WTC11 (cell line): ENCODE results near the gene BICD1. TPM values are rescaled to one million over a fixed set of nuclear protein-coding genes. Genes with fewer than 3 reads are reported as not detected.
A peak's percentile ranks its signal among the peaks of the same experiment; 100 is the strongest.

Experiments used
- ATAC-seq: fragments of 200-7000 bp; cut with Tn5 transposase; 2 replicates; pipeline ENCODE4 v1.10.0; 2021; ENCODE audit warnings: mild to moderate bottlenecking, moderate library complexity
- CTCF ChIA-PET: fragments of 300-600 bp; sonication (Branson Sonifier 250); formaldehyde crosslinking; loops from one replicate; lab custom pipeline; 2021; ENCODE audit warnings: antibody characterized with exemption; lab: Charles Lee
- POLR2A ChIA-PET: fragments of 350-600 bp; sonication (Branson Sonifier 250); formaldehyde crosslinking; loops from one replicate; lab custom pipeline; 2021; ENCODE audit warnings: antibody characterized with exemption; lab: Charles Lee
- DNase-seq: peaks from one replicate; pipeline ENCODE4 v3.0.0; 2021; ENCODE audit warnings: low spot score
- H3K27ac Mint-ChIP-seq: 2 replicates; pipeline ENCODE4 v1.8.0; 2021; ENCODE audit warnings: mixed read lengths
- H3K27me3 Mint-ChIP-seq: 2 replicates; pipeline ENCODE4 v1.8.0; 2021; ENCODE audit warnings: low read depth, mild to moderate bottlenecking, moderate library complexity, mixed read lengths
- H3K36me3 Mint-ChIP-seq: 2 replicates; pipeline ENCODE4 v1.8.0; 2021; ENCODE audit warnings: mixed read lengths
- H3K4me1 Mint-ChIP-seq: 2 replicates; pipeline ENCODE4 v1.8.0; 2022; ENCODE audit warnings: mixed read lengths
- H3K4me3 Mint-ChIP-seq: 2 replicates; pipeline ENCODE4 v1.8.0; 2021; ENCODE audit warnings: mild to moderate bottlenecking, moderate library complexity, mixed read lengths
- H3K9me3 Mint-ChIP-seq: 2 replicates; pipeline ENCODE4 v1.8.0; 2021; ENCODE audit warnings: mixed read lengths
- CBFB ChIP-seq: sonication (generic); formaldehyde crosslinking; IDR thresholded peaks from 2 replicates; pipeline ENCODE4 v1.8.1; 2022; ENCODE audit warnings: mild to moderate bottlenecking, low read depth, missing genetic modification reagents
- E2F1 ChIP-seq: sonication (generic); formaldehyde crosslinking; IDR thresholded peaks from 2 replicates; pipeline ENCODE4 v1.8.0; 2022; ENCODE audit warnings: mild to moderate bottlenecking, missing genetic modification reagents
- FOXK1 ChIP-seq: sonication (generic); formaldehyde crosslinking; IDR thresholded peaks from 2 replicates; pipeline ENCODE4 v1.8.0; 2022; ENCODE audit warnings: mild to moderate bottlenecking, moderate library complexity, missing genetic modification reagents
- IRF2 ChIP-seq: sonication (generic); formaldehyde crosslinking; IDR thresholded peaks from 2 replicates; pipeline ENCODE4 v1.8.0; 2022; ENCODE audit warnings: low read depth, missing genetic modification reagents, borderline replicate concordance
- JAZF1 ChIP-seq: fragments of 250-450 bp; sonication (Bioruptor Pico); IDR thresholded peaks from 2 replicates; pipeline ENCODE4 v1.9.0; 2021; ENCODE audit warnings: moderate library complexity, mild to moderate bottlenecking, inconsistent platforms
- MXD4 ChIP-seq: fragments of 250-450 bp; sonication (Bioruptor Pico); IDR thresholded peaks from 2 replicates; pipeline ENCODE4 v1.8.0; 2021; ENCODE audit warnings: mild to moderate bottlenecking, moderate library complexity, borderline replicate concordance
- NR1H2 ChIP-seq: sonication (generic); formaldehyde crosslinking; IDR thresholded peaks from 2 replicates; pipeline ENCODE4 v1.9.0; 2021; ENCODE audit warnings: mild to moderate bottlenecking, moderate library complexity, missing genetic modification reagents
- PRRX2 ChIP-seq: fragments of 250-450 bp; sonication (Bioruptor Pico); IDR thresholded peaks from 2 replicates; pipeline ENCODE4 v1.8.0; 2021; ENCODE audit warnings: mild to moderate bottlenecking
- TCF7 ChIP-seq: sonication (generic); formaldehyde crosslinking; IDR thresholded peaks from 2 replicates; pipeline ENCODE4 v1.8.0; 2022; ENCODE audit warnings: mild to moderate bottlenecking, low read depth, missing genetic modification reagents, moderate library complexity
- USF1 ChIP-seq: sonication (generic); formaldehyde crosslinking; IDR thresholded peaks from 2 replicates; pipeline ENCODE4 v1.8.0; 2022; ENCODE audit warnings: mild to moderate bottlenecking, missing genetic modification reagents
- ZNF219 ChIP-seq: sonication (generic); formaldehyde crosslinking; IDR thresholded peaks from 2 replicates; pipeline ENCODE4 v1.8.0; 2023; ENCODE audit warnings: missing genetic modification reagents, mild to moderate bottlenecking, borderline replicate concordance
- ZNF396 ChIP-seq: fragments of 250-450 bp; sonication (Bioruptor Pico); IDR thresholded peaks from 2 replicates; pipeline ENCODE4 v1.8.0; 2021; ENCODE audit warnings: mild to moderate bottlenecking, moderate library complexity, borderline replicate concordance
- ZNF423 ChIP-seq: fragments of 250-450 bp; sonication (Bioruptor Pico); IDR thresholded peaks from 2 replicates; pipeline ENCODE4 v2.1.2; 2022; ENCODE audit warnings: mild to moderate bottlenecking, moderate library complexity
- ZNF425 ChIP-seq: fragments of 250-450 bp; sonication (Bioruptor Pico); conservative IDR thresholded peaks from 2 replicates; pipeline ENCODE4 v1.9.0; 2021; ENCODE audit warnings: mild to moderate bottlenecking
- ZSCAN18 ChIP-seq: fragments of 250-450 bp; sonication (Bioruptor Pico); IDR thresholded peaks from 2 replicates; pipeline ENCODE4 v2.1.2; 2022; ENCODE audit warnings: mild to moderate bottlenecking, moderate library complexity
- total RNA-seq: library from RNA; stranded (reverse); gene quantifications from 3 replicates; pipeline ENCODE4 v1.2.3, GENCODE V29; 2021
- TF ChIP-seq, protein P1 (sequence below): fragments of 250-450 bp; sonication (Bioruptor Pico); IDR thresholded peaks from 2 replicates; pipeline ENCODE4 v1.9.0; 2021; ENCODE audit warnings: mild to moderate bottlenecking
- TF ChIP-seq, protein P2 (sequence below): fragments of 250-450 bp; sonication (Bioruptor Pico); IDR thresholded peaks from 2 replicates; pipeline ENCODE4 v1.9.0; 2021; ENCODE audit warnings: mild to moderate bottlenecking, borderline replicate concordance
- TF ChIP-seq, protein P3 (sequence below): sonication (generic); formaldehyde crosslinking; IDR thresholded peaks from 2 replicates; pipeline ENCODE4 v1.8.0; 2022; ENCODE audit warnings: missing genetic modification reagents
- TF ChIP-seq, protein P4 (sequence below): sonication (generic); formaldehyde crosslinking; IDR thresholded peaks from 2 replicates; pipeline ENCODE4 v1.8.1; 2023; ENCODE audit warnings: mild to moderate bottlenecking, missing genetic modification reagents

BICD1 gene
- total RNA-seq, 1 experiment from 2014 or later: 69.4 TPM

- TF ChIP-seq JAZF1 (no peak), TCF7 (CRISPR knock-in tag) (no peak), ZNF425 (CRISPR knock-in tag) (no peak), MXD4 (CRISPR knock-in tag) (no peak), NR1H2 (CRISPR knock-in tag) (no peak), ZNF423 (CRISPR knock-in tag) (no peak), FOXK1 (CRISPR knock-in tag) (no peak), ZNF396 (CRISPR knock-in tag) (no peak), IRF2 (no peak)
- TF ChIP-seq, protein P1, sequence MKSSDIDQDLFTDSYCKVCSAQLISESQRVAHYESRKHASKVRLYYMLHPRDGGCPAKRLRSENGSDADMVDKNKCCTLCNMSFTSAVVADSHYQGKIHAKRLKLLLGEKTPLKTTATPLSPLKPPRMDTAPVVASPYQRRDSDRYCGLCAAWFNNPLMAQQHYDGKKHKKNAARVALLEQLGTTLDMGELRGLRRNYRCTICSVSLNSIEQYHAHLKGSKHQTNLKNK (CRISPR knock-in tag): no peak
- TF ChIP-seq, protein P2, sequence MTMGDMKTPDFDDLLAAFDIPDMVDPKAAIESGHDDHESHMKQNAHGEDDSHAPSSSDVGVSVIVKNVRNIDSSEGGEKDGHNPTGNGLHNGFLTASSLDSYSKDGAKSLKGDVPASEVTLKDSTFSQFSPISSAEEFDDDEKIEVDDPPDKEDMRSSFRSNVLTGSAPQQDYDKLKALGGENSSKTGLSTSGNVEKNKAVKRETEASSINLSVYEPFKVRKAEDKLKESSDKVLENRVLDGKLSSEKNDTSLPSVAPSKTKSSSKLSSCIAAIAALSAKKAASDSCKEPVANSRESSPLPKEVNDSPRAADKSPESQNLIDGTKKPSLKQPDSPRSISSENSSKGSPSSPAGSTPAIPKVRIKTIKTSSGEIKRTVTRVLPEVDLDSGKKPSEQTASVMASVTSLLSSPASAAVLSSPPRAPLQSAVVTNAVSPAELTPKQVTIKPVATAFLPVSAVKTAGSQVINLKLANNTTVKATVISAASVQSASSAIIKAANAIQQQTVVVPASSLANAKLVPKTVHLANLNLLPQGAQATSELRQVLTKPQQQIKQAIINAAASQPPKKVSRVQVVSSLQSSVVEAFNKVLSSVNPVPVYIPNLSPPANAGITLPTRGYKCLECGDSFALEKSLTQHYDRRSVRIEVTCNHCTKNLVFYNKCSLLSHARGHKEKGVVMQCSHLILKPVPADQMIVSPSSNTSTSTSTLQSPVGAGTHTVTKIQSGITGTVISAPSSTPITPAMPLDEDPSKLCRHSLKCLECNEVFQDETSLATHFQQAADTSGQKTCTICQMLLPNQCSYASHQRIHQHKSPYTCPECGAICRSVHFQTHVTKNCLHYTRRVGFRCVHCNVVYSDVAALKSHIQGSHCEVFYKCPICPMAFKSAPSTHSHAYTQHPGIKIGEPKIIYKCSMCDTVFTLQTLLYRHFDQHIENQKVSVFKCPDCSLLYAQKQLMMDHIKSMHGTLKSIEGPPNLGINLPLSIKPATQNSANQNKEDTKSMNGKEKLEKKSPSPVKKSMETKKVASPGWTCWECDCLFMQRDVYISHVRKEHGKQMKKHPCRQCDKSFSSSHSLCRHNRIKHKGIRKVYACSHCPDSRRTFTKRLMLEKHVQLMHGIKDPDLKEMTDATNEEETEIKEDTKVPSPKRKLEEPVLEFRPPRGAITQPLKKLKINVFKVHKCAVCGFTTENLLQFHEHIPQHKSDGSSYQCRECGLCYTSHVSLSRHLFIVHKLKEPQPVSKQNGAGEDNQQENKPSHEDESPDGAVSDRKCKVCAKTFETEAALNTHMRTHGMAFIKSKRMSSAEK (CRISPR knock-in tag): no peak
- TF ChIP-seq, protein P3, sequence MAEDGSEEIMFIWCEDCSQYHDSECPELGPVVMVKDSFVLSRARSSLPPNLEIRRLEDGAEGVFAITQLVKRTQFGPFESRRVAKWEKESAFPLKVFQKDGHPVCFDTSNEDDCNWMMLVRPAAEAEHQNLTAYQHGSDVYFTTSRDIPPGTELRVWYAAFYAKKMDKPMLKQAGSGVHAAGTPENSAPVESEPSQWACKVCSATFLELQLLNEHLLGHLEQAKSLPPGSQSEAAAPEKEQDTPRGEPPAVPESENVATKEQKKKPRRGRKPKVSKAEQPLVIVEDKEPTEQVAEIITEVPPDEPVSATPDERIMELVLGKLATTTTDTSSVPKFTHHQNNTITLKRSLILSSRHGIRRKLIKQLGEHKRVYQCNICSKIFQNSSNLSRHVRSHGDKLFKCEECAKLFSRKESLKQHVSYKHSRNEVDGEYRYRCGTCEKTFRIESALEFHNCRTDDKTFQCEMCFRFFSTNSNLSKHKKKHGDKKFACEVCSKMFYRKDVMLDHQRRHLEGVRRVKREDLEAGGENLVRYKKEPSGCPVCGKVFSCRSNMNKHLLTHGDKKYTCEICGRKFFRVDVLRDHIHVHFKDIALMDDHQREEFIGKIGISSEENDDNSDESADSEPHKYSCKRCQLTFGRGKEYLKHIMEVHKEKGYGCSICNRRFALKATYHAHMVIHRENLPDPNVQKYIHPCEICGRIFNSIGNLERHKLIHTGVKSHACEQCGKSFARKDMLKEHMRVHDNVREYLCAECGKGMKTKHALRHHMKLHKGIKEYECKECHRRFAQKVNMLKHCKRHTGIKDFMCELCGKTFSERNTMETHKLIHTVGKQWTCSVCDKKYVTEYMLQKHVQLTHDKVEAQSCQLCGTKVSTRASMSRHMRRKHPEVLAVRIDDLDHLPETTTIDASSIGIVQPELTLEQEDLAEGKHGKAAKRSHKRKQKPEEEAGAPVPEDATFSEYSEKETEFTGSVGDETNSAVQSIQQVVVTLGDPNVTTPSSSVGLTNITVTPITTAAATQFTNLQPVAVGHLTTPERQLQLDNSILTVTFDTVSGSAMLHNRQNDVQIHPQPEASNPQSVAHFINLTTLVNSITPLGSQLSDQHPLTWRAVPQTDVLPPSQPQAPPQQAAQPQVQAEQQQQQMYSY (CRISPR knock-in tag): no peak
- TF ChIP-seq, all 79 proteins: peak for 0
- DNase-seq (no peak), ATAC-seq (no peak)
- Mint-ChIP-seq H3K27me3 (no peaks in the 10 kb centered on the region), H3K9me3 (peaks cover 19% of the 10 kb centered on the region), H3K4me1 (peaks cover 5% of the 10 kb centered on the region), H3K36me3 (peaks cover 25% of the 10 kb centered on the region), H3K27ac (no peak overlapping the region), H3K4me3 (no peak overlapping the region)
- POLR2A ChIA-PET: no interaction called here
- CTCF ChIA-PET: no interaction called here
Observed at GRCh38 chr12:32235251-32235650, 128.6 kb downstream of the BICD1 start.

DNA sequence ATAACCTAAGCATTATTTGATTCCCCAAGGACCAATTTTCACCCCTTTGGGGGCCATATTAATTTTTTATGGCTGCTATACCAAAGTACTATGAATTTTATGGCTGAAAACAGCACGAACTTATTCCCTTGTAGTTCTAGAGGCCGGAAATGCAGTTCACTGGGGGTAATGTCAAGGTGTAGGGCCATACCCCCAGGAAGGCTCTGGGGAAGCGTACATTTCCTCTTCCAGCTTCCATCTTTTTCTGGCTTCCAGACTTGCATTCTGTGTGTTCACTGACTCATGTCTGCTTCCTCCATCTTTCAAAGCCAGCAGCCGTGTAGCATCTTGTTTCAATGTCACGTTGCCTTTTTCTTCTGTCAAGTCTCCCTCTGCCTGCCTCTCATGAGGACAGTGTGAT, 133.5 kb downstream of the BICD1 start:
- CTCF ChIA-PET: no interaction called here
- Mint-ChIP-seq H3K27me3 (no peaks in the 10 kb centered on the region), H3K36me3 (peaks cover 28% of the 10 kb centered on the region), H3K27ac (peak overlapping the region; percentile 18), H3K4me1 (peaks cover 9% of the 10 kb centered on the region), H3K9me3 (peaks cover 19% of the 10 kb centered on the region), H3K4me3 (no peak overlapping the region)
- ATAC-seq (no peak), DNase-seq (no peak)
- TF ChIP-seq ZSCAN18 (no peak), CBFB (CRISPR knock-in tag) (no peak), USF1 (CRISPR knock-in tag) (no peak), ZNF219 (CRISPR knock-in tag) (no peak), E2F1 (CRISPR knock-in tag) (no peak), PRRX2 (CRISPR knock-in tag) (no peak)
- TF ChIP-seq, protein P4, sequence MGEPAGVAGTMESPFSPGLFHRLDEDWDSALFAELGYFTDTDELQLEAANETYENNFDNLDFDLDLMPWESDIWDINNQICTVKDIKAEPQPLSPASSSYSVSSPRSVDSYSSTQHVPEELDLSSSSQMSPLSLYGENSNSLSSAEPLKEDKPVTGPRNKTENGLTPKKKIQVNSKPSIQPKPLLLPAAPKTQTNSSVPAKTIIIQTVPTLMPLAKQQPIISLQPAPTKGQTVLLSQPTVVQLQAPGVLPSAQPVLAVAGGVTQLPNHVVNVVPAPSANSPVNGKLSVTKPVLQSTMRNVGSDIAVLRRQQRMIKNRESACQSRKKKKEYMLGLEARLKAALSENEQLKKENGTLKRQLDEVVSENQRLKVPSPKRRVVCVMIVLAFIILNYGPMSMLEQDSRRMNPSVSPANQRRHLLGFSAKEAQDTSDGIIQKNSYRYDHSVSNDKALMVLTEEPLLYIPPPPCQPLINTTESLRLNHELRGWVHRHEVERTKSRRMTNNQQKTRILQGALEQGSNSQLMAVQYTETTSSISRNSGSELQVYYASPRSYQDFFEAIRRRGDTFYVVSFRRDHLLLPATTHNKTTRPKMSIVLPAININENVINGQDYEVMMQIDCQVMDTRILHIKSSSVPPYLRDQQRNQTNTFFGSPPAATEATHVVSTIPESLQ: no peak
- POLR2A ChIA-PET: no interaction called here
